ENCODE measurements around the gene ST6GAL1.

DNA sequence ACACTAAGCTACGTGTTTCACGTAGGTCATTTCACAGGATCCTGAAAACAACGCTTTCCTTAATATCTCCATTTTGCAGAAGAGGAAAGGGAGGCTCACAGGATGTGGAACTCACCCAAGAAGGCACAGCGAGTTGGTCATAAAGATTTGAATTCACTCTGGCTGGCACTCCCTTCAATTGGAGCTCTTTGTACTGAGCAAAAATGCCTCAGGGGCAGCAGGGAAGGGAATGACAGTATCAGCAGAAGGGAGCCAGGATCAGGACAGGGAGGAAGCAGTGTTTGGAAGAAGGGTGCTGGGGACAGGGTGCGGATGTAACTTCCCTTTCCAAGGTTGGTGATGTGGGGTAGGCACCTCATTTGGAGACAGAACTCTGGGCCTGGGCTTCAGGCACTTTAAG is 1.1 kb upstream of the ST6GAL1 start:
- no peak for TF ChIP-seq EZH2 (IDR thresholded peaks at IDR 0.05; ENCODE audit: insufficient read depth, low read length)
- TF ChIP-seq, protein P1, sequence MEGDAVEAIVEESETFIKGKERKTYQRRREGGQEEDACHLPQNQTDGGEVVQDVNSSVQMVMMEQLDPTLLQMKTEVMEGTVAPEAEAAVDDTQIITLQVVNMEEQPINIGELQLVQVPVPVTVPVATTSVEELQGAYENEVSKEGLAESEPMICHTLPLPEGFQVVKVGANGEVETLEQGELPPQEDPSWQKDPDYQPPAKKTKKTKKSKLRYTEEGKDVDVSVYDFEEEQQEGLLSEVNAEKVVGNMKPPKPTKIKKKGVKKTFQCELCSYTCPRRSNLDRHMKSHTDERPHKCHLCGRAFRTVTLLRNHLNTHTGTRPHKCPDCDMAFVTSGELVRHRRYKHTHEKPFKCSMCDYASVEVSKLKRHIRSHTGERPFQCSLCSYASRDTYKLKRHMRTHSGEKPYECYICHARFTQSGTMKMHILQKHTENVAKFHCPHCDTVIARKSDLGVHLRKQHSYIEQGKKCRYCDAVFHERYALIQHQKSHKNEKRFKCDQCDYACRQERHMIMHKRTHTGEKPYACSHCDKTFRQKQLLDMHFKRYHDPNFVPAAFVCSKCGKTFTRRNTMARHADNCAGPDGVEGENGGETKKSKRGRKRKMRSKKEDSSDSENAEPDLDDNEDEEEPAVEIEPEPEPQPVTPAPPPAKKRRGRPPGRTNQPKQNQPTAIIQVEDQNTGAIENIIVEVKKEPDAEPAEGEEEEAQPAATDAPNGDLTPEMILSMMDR (IDR thresholded peaks at IDR 0.05; ENCODE audit: insufficient read depth, low read depth, low read length): no peak

All from astrocyte (in vitro differentiated cells and primary cell).